K562 (cell line): ENCODE data around the gene IP6K2. TPM values are rescaled to one million over a fixed set of nuclear protein-coding genes. Genes with fewer than 3 reads are reported as not detected.

ENCODE experiments used
- GABPB1 ChIP-seq: sonication (generic); formaldehyde crosslinking; IDR thresholded peaks from 2 replicates; pipeline ENCODE4 v1.8.0; 2022; ENCODE audit warnings: mild to moderate bottlenecking, missing genetic modification reagents
- HMG20B ChIP-seq: fragments of 250-450 bp; sonication (Bioruptor Pico); IDR thresholded peaks from 2 replicates; pipeline ENCODE4 v1.5.0; 2021; ENCODE audit warnings: mild to moderate bottlenecking
- MCM5 ChIP-seq: fragments of 450-650 bp; IDR thresholded peaks from 2 replicates; pipeline ENCODE4 v1.6.1; 2016; ENCODE audit warnings: low read depth
- SAFB ChIP-seq: fragments of 200-400 bp; formaldehyde crosslinking; IDR thresholded peaks from 2 replicates; pipeline ENCODE4 v1.6.1; 2017; ENCODE audit warnings: low read depth, low read length, borderline replicate concordance
- SMARCA4 ChIP-seq: fragments of 450-650 bp; IDR thresholded peaks from 2 replicates; pipeline ENCODE4 v1.6.1; 2016
- XRCC3 ChIP-seq: fragments of 450-650 bp; IDR thresholded peaks from 2 replicates; pipeline ENCODE4 v1.6.1; 2017; ENCODE audit warnings: mild to moderate bottlenecking, moderate library complexity
- YY1 ChIP-seq, 3 experiments: IDR thresholded peaks; 2 replicates each; pipeline ENCODE4 v1.6.1; 2011; ENCODE audit warnings: low read length in 2 of 3, mild to moderate bottlenecking in 2 of 3, moderate library complexity in 2 of 3, borderline replicate concordance in 1 of 3, control low read depth in 1 of 3, low read depth in 1 of 3; ENCODE audit not compliant: insufficient read depth in 3 of 3, insufficient replicate concordance in 2 of 3, control insufficient read depth in 1 of 3, insufficient read length in 1 of 3; ENCODE audit errors: extremely low read depth in 1 of 3
- ZNF124 ChIP-seq: sonication (generic); formaldehyde crosslinking; IDR thresholded peaks from 2 replicates; pipeline ENCODE4 v1.8.1; 2022; ENCODE audit warnings: missing genetic modification reagents
- ZNF143 ChIP-seq: sonication (generic); formaldehyde crosslinking; IDR thresholded peaks from 2 replicates; pipeline ENCODE4 v1.9.0; 2022; ENCODE audit warnings: mild to moderate bottlenecking, missing genetic modification reagents
- ZNF444 ChIP-seq: fragments of 250-450 bp; sonication (Bioruptor Pico); IDR thresholded peaks from 2 replicates; pipeline ENCODE4 v1.4.0; 2020; ENCODE audit warnings: mild to moderate bottlenecking, moderate library complexity
- ZNF695 ChIP-seq: fragments of 450-650 bp; formaldehyde crosslinking; IDR thresholded peaks from 2 replicates; pipeline ENCODE4 v1.4.0; 2020; ENCODE audit warnings: mild to moderate bottlenecking, moderate library complexity
- polyA plus RNA-seq, 8 experiments: library from polyadenylated mRNA; depleted of rRNA in 4 of 8; stranded (reverse) in 5 of 8; unstranded in 3 of 8; fragments of >200 nt; fragmentation: Nextera tagmentation in 2 of 8; fragmentation: Illumina TruSeq in 1 of 8; extraction: Ambion mirVana in 2 of 8; extraction: Trizol in 1 of 8; gene quantifications; 2 replicates each; pipeline versions ENCODE4 v1.2.1 to v1.2.3, GENCODE V29; 2011 to 2014; ENCODE audit warnings: inconsistent platforms in 1 of 8, missing spikeins in 1 of 8
- total RNA-seq, 7 experiments: library from RNA; depleted of rRNA in 6 of 7; stranded (reverse); fragments of >200 nt in 6 of 7; fragmentation: Illumina TruSeq in 2 of 7; extraction: Trizol in 2 of 7; gene quantifications; 2 replicates each; pipeline versions ENCODE4 v1.2.1 to v1.2.3, GENCODE V29; 2011 to 2021; ENCODE audit warnings: low replicate concordance in 1 of 7
- TF ChIP-seq, protein P1 (sequence below), 2 experiments: fragments of 450-650 bp in 1 of 2; IDR thresholded peaks; 2 replicates each; pipeline ENCODE4 v1.6.1; 2011 to 2017; ENCODE audit warnings: low read depth in 2 of 2, antibody characterized with exemption in 1 of 2, borderline replicate concordance in 1 of 2, low read length in 1 of 2, mild to moderate bottlenecking in 1 of 2, mixed read lengths in 1 of 2; ENCODE audit not compliant: control insufficient read depth in 1 of 2
- TF ChIP-seq, protein P2 (sequence below): sonication (generic); formaldehyde crosslinking; IDR thresholded peaks from 2 replicates; pipeline ENCODE4 v1.8.1; 2023; ENCODE audit warnings: mild to moderate bottlenecking, missing genetic modification reagents
- TF ChIP-seq, protein P3 (sequence below): fragments of 450-650 bp; formaldehyde crosslinking; IDR thresholded peaks from 2 replicates; pipeline ENCODE4 v1.4.0; 2020; ENCODE audit warnings: mild to moderate bottlenecking, moderate library complexity
- TF ChIP-seq, protein P4 (sequence below): fragments of 250-450 bp; sonication (Bioruptor Pico); IDR thresholded peaks from 2 replicates; pipeline ENCODE4 v1.8.0; 2022; ENCODE audit warnings: inconsistent platforms, mild to moderate bottlenecking, moderate library complexity, borderline replicate concordance
- TF ChIP-seq, protein P5 (sequence below): sonication (generic); formaldehyde crosslinking; IDR thresholded peaks from 2 replicates; pipeline ENCODE4 v1.8.0; 2022; ENCODE audit warnings: mild to moderate bottlenecking, missing genetic modification reagents

Gene IP6K2
- total and polyA plus RNA-seq, 9 of the 15 experiments (the other 6 are each of a cell fraction or from before 2014, with no cell fraction given), result 19.6 to 78.1 (median 48.0) TPM

DNA sequence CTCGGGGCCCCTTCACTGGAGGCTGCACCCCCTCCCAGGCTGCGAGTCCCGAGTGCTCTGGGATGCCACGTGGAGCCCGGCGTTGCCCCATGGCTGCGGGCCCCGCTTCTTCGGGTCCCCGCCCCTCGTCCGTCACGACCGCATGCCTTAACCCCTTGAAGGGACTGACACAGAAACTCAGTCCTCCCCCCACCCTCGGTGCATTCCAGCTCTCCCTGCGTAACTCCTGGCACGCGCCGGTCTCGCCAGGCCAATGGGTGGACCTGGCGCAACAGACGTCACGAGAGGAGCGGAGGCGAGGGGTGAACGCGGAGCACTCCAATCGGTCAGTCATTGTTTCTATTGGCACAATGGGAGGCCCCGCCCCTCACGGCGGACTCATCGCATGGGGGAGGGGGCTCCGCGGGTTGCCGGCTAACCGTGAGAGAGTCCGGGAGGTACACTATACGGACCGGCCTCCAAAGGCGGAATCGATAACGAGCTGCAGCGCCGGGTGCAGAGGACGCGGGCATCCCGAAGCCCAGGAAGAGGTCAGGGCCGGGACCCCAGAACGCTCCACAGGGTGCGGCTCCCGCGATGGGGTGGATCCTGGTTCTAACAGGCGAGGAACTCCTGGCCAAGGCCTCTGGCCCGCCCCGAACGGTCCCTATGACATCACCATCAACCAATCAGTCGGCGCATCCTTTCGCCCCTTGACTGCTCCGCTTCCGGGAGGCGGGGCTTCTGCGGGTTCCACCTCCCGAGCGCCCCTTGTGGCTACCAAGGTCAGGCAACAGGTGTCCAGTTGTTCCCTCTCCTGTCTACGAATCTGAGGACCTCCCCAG lies 53.3 kb downstream of the IP6K2 start (continued):
- TF ChIP-seq, protein P1, sequence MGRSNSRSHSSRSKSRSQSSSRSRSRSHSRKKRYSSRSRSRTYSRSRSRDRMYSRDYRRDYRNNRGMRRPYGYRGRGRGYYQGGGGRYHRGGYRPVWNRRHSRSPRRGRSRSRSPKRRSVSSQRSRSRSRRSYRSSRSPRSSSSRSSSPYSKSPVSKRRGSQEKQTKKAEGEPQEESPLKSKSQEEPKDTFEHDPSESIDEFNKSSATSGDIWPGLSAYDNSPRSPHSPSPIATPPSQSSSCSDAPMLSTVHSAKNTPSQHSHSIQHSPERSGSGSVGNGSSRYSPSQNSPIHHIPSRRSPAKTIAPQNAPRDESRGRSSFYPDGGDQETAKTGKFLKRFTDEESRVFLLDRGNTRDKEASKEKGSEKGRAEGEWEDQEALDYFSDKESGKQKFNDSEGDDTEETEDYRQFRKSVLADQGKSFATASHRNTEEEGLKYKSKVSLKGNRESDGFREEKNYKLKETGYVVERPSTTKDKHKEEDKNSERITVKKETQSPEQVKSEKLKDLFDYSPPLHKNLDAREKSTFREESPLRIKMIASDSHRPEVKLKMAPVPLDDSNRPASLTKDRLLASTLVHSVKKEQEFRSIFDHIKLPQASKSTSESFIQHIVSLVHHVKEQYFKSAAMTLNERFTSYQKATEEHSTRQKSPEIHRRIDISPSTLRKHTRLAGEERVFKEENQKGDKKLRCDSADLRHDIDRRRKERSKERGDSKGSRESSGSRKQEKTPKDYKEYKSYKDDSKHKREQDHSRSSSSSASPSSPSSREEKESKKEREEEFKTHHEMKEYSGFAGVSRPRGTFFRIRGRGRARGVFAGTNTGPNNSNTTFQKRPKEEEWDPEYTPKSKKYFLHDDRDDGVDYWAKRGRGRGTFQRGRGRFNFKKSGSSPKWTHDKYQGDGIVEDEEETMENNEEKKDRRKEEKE (IDR thresholded peaks at IDR 0.05; ENCODE audit: borderline replicate concordance in 1 of 2, control insufficient read depth in 1 of 2, low read depth in 2 of 2, low read length in 1 of 2), result no peak
- TF ChIP-seq ZNF143 (CRISPR knock-in tag), result 0 out of 2 replicates have a peak, but pooled peaks have one; percentile 37
- no peak for TF ChIP-seq ZNF124 (CRISPR knock-in tag)
- no peak for TF ChIP-seq SAFB
- TF ChIP-seq, protein P2, sequence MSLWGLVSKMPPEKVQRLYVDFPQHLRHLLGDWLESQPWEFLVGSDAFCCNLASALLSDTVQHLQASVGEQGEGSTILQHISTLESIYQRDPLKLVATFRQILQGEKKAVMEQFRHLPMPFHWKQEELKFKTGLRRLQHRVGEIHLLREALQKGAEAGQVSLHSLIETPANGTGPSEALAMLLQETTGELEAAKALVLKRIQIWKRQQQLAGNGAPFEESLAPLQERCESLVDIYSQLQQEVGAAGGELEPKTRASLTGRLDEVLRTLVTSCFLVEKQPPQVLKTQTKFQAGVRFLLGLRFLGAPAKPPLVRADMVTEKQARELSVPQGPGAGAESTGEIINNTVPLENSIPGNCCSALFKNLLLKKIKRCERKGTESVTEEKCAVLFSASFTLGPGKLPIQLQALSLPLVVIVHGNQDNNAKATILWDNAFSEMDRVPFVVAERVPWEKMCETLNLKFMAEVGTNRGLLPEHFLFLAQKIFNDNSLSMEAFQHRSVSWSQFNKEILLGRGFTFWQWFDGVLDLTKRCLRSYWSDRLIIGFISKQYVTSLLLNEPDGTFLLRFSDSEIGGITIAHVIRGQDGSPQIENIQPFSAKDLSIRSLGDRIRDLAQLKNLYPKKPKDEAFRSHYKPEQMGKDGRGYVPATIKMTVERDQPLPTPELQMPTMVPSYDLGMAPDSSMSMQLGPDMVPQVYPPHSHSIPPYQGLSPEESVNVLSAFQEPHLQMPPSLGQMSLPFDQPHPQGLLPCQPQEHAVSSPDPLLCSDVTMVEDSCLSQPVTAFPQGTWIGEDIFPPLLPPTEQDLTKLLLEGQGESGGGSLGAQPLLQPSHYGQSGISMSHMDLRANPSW (CRISPR knock-in tag), result no peak
- TF ChIP-seq, protein P3, sequence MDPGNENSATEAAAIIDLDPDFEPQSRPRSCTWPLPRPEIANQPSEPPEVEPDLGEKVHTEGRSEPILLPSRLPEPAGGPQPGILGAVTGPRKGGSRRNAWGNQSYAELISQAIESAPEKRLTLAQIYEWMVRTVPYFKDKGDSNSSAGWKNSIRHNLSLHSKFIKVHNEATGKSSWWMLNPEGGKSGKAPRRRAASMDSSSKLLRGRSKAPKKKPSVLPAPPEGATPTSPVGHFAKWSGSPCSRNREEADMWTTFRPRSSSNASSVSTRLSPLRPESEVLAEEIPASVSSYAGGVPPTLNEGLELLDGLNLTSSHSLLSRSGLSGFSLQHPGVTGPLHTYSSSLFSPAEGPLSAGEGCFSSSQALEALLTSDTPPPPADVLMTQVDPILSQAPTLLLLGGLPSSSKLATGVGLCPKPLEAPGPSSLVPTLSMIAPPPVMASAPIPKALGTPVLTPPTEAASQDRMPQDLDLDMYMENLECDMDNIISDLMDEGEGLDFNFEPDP (CRISPR knock-in tag), result no peak
- no peak for TF ChIP-seq HMG20B (CRISPR knock-in tag)
- TF ChIP-seq, protein P4, sequence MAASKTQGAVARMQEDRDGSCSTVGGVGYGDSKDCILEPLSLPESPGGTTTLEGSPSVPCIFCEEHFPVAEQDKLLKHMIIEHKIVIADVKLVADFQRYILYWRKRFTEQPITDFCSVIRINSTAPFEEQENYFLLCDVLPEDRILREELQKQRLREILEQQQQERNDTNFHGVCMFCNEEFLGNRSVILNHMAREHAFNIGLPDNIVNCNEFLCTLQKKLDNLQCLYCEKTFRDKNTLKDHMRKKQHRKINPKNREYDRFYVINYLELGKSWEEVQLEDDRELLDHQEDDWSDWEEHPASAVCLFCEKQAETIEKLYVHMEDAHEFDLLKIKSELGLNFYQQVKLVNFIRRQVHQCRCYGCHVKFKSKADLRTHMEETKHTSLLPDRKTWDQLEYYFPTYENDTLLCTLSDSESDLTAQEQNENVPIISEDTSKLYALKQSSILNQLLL (CRISPR knock-in tag), result no peak
- TF ChIP-seq SMARCA4, result no peak
- no peak for TF ChIP-seq XRCC3
- peak; percentile 54; the same call in 1 of the 2 replicates for TF ChIP-seq GABPB1 (CRISPR knock-in tag)
- peak in 1 of 3 experiments; percentile 26 for TF ChIP-seq YY1 (IDR thresholded peaks at IDR 0.05; ENCODE audit: borderline replicate concordance in 1 of 3, control insufficient read depth in 1 of 3, extremely low read depth in 1 of 3, insufficient read depth in 3 of 3, insufficient read length in 1 of 3, insufficient replicate concordance in 2 of 3, low read depth in 1 of 3, low read length in 2 of 3)
- TF ChIP-seq, protein P5, sequence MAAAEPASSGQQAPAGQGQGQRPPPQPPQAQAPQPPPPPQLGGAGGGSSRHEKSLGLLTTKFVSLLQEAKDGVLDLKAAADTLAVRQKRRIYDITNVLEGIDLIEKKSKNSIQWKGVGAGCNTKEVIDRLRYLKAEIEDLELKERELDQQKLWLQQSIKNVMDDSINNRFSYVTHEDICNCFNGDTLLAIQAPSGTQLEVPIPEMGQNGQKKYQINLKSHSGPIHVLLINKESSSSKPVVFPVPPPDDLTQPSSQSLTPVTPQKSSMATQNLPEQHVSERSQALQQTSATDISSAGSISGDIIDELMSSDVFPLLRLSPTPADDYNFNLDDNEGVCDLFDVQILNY (CRISPR knock-in tag), result no peak
- TF ChIP-seq ZNF695 (CRISPR knock-in tag), result no peak
- no peak for TF ChIP-seq ZNF444 (CRISPR knock-in tag)
- TF ChIP-seq MCM5, result no peak
